HG03558 (cell line): Measurements from ENCODE around the gene IL2RG.

Source experiments
- ATAC-seq: cut with Tn5 transposase; IDR thresholded peaks from one replicate; pipeline ENCODE4 v1.9.1; 2021; ENCODE audit warnings: moderate number of reproducible peaks; ENCODE audit not compliant: unreplicated experiment; ENCODE audit errors: extremely low read depth

IL2RG gene

DNA sequence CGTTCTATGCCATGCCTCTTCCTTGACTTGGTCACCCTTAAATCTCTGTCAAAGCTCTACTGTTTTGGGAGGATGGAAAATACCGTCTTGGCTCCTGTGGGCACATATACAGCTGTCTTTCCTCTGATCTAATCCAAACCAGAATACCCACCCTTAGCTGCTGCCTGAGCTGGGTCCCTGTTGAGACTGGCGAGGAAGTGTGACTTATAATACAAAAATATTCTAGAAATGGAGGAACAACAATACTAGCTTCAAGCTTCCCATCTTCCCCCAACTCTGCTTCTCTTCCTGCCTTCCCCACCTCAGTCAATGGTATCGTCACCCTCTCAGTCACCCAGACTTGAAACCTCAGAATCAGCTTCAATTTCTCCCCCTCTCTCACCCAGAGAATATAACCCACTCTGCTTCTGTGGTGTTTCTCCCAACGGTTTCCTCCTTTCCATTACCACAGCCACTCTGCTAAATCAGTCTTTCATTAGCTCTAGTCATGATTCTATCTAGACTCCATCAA is 599 bp upstream of the IL2RG start:
- ATAC-seq = no peak

GRCh38 chrX:71109051-71109450 is 2.3 kb downstream of the IL2RG start:
- ATAC-seq = no peak

GRCh38 chrX:71107762-71108360 is 3.5 kb downstream of the IL2RG start:
- no peak for ATAC-seq

DNA sequence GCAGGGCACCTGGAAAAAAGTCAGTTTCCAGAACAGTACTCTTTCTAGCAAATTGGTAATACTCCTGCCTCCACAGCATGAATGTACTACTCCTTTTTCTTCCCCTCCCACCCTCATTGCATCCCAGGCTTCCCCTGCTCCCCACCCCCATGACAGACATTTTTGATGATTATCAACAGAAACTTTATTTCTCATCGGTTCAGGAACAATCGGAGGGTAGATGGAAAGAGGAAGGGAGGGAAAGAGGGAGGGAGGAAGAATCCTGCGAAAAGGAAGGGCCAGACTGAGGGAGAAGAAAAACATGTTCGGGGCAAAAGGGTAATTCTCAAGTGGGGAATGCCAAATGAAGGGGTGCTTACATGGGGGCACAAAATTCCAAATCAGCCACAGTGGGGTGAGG is 4.1 kb downstream of the IL2RG start:
- no peak for ATAC-seq

- ATAC-seq = no peak
Observed at GRCh38 chrX:71106427-71106826, 5.0 kb downstream of the IL2RG start, which contains the start of gene CXorf65. Gene CXorf65, minus strand, starts transcription at chrX:71106740. Its CDS starts 184 bp downstream, at chrX:71106556.

DNA sequence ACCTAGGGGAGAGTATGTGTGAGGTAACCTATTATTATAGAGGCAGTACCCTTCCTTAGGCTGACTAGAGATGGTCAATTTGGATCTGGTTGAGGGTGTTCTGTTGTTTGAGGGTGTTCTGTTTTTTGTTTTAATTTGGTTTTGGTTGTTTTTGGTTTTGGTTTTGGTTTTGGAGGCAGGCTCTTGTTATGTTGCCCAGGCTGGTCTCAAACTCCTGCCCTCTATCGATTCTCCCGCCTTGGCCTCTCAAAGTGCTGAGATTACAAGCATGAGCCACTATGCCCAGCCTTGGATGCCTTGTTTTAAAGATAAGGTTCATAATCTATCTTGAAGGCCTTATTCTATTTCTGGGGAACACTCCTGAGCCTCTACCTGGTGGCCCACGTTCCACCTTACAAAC is 5.7 kb downstream of the IL2RG start:
- ATAC-seq = no peak

- no peak for ATAC-seq
Observed at GRCh38 chrX:71103110-71103983, 8.0 kb downstream of the IL2RG start.

GRCh38 chrX:71102292-71102691 is 9.1 kb downstream of the IL2RG start:
- no peak for ATAC-seq

DNA sequence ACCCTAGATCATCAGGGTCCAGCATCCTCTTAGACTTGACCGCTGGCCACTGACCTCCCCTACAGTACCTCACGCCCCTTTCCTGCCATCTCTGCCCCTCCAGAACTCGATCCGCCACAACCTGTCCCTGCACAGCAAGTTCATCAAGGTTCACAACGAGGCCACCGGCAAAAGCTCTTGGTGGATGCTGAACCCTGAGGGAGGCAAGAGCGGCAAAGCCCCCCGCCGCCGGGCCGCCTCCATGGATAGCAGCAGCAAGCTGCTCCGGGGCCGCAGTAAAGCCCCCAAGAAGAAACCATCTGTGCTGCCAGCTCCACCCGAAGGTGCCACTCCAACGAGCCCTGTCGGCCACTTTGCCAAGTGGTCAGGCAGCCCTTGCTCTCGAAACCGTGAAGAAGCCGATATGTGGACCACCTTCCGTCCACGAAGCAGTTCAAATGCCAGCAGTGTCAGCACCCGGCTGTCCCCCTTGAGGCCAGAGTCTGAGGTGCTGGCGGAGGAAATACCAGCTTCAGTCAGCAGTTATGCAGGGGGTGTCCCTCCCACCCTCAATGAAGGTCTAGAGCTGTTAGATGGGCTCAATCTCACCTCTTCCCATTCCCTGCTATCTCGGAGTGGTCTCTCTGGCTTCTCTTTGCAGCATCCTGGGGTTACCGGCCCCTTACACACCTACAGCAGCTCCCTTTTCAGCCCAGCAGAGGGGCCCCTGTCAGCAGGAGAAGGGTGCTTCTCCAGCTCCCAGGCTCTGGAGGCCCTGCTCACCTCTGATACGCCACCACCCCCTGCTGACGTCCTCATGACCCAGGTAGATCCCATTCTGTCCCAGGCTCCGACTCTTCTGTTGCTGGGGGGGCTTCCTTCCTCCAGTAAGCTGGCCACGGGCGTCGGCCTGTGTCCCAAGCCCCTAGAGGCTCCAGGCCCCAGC is 10.5 kb downstream of the IL2RG start:
- no peak for ATAC-seq

DNA sequence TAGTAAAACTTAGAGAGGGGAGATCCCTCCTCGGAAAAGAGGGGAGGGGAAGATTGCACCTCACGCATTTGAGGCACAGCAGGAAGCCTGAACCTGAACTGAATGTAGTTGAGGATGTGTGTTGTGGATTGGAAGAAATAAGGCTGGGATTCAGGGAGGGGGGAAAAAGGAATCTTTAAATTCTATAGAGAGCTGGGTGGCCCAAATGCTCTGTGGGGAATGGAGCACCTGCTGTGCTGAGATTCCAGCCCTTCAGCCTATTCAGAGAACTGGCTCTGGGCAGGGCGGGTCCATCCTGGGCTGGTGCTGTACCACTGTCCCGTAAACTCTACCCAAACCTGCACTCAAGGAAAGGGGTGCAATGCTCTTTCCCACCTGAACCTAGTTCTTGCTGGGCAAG is 11.6 kb downstream of the IL2RG start:
- ATAC-seq = no peak

DNA sequence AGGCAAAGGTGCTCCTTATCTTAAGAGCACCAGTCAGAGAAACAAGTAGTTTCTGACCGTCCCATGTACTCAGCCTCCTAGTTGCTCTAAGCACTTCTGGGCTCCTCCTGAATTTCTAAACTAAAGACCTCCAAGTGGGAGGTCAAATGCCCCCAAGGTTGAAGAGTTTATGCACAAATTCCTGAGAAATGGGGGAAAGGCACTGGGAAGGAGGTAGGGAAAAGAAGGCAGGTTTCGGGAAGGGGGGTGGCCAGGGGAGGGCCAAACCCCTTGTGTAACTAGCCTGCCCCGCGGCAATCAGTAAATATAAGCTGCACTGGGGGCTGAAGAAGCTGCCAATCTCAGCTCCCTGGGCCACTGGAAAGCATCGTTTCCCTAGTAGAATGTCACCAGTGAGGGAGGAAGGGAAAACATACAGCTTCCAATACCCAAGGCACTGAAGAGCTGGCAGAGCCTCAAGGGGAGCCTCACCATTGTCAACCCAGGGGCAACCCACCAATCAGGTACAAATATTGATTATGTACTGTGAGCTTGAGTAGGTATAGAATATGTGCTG is 12.3 kb downstream of the IL2RG start:
- no peak for ATAC-seq

GRCh38 chrX:71098302-71098701 is 13.1 kb downstream of the IL2RG start:
- no peak for ATAC-seq

DNA sequence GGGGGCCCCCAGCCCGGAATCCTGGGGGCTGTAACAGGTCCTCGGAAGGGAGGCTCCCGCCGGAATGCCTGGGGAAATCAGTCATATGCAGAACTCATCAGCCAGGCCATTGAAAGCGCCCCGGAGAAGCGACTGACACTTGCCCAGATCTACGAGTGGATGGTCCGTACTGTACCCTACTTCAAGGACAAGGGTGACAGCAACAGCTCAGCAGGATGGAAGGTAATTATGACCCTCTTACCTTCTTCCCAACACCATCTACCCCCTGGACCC is 14.7 kb downstream of the IL2RG start:
- no peak for ATAC-seq

DNA sequence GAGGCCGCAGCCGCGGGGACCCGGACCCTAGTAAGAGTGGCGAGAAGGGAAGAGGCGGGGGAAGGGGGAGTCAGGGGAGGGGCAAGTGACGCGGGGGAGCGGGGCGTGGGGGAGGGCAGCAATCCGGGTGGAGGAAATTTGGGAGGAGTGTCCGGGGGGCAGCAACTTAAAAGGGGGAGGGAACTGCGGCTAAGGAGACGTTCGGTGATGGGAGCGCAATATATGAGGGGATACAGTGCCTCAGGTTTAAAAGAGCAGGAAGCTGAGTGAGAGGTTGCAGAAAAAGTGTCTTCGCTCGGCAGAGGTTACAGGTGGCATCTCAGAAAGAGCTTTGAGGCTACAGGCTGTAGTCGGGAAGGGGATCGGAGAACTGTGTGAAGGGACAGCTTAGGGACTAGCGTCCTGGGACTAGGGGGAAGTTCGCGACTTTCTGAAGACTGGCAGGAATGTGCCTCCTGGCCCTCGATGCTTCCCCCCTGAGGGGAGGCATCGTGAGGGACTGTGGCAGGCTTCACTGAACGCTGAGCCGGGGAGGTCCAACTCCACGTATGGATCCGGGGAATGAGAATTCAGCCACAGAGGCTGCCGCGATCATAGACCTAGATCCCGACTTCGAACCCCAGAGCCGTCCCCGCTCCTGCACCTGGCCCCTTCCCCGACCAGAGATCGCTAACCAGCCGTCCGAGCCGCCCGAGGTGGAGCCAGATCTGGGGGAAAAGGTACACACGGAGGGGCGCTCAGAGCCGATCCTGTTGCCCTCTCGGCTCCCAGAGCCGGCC is 15.2 kb downstream of the IL2RG start:
- ATAC-seq = no peak

GRCh38 chrX:71095555-71095980 is 15.8 kb downstream of the IL2RG start, which contains the start of gene FOXO4:
Gene FOXO4, plus strand, starts transcription at chrX:71095851. Its CDS starts 678 bp downstream, at chrX:71096529.
- ATAC-seq = peak; percentile 82

DNA sequence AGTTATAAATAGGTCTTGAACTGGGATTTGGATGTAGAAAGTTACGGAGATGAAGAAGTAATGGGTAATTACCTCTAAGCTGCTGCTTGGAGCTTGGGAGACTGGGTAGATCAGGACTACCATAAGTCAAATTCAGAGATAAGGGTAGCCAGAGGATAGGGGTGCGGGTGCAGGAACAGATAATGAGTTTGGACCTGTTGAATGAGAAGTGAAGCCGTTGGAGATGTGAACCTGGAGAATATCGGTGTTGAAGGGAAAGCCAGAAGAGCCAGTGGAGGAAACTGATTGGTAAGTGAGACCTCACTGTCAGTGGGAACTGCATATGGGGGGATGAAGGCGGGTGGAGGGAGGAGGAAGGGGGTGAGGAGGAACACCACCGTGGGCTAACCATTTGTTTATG is 16.3 kb downstream of the IL2RG start:
- no peak for ATAC-seq

- no peak for ATAC-seq
Observed at GRCh38 chrX:71091263-71091662, 20.1 kb downstream of the IL2RG start.

- ATAC-seq = no peak
Observed at GRCh38 chrX:71085900-71086299, 25.5 kb downstream of the IL2RG start.

GRCh38 chrX:71082822-71083221 is 28.6 kb downstream of the IL2RG start:
- ATAC-seq = no peak
